HCT116 (cell line): ENCODE measurements around the gene FGD5.

Experiments used
- CBX3 ChIP-seq: IDR thresholded peaks from 2 replicates; pipeline ENCODE4 v1.6.1; 2012; ENCODE audit warnings: low read depth
- EGR1 ChIP-seq: IDR thresholded peaks from 2 replicates; pipeline ENCODE4 v1.6.1; 2012; ENCODE audit warnings: low read depth
- EZH2 ChIP-seq: fragments of 200-600 bp; sonication (generic); IDR thresholded peaks from 2 replicates; pipeline ENCODE4 v1.6.1; 2017; ENCODE audit warnings: antibody characterized with exemption, mixed run types
- EZH2phosphoT487 ChIP-seq: fragments of 200-600 bp; IDR thresholded peaks from 2 replicates; pipeline ENCODE4 v1.6.1; 2018; ENCODE audit warnings: antibody characterized with exemption, borderline replicate concordance
- FOSL1 ChIP-seq: IDR thresholded peaks from 2 replicates; pipeline ENCODE4 v1.6.1; 2012; ENCODE audit warnings: low read depth
- POLR2A ChIP-seq: IDR thresholded peaks from 2 replicates; pipeline ENCODE4 v1.7.0; 2011; ENCODE audit warnings: borderline replicate concordance; ENCODE audit not compliant: insufficient read depth, insufficient read length; ENCODE audit errors: extremely low read depth
- POLR2AphosphoS5 ChIP-seq: IDR thresholded peaks from 2 replicates; pipeline ENCODE4 v1.6.1; 2011; ENCODE audit warnings: mild to moderate bottlenecking, low read depth, low read length, moderate library complexity
- ZBTB33 ChIP-seq: IDR thresholded peaks from 2 replicates; pipeline ENCODE4 v1.6.1; 2011; ENCODE audit warnings: mild to moderate bottlenecking, low read length, moderate library complexity; ENCODE audit not compliant: insufficient replicate concordance; ENCODE audit errors: extremely low read depth
- ZNF274 ChIP-seq: fragments of 200-500 bp; sonication (Bioruptor generic); IDR thresholded peaks from 2 replicates; pipeline ENCODE4 v1.6.1; 2014; ENCODE audit warnings: mild to moderate bottlenecking, low read depth, low read length, inconsistent platforms
- TF ChIP-seq, protein P1 (sequence below), 3 experiments: fragments of 200-600 bp in 1 of 3; sonication (generic) in 1 of 3; IDR thresholded peaks in 2 of 3; conservative IDR thresholded peaks in 1 of 3; 2 replicates each; pipeline ENCODE4 v1.5.1; 2012 to 2017; ENCODE audit warnings: low read depth in 2 of 3, low read length in 2 of 3, antibody characterized with exemption in 1 of 3, borderline replicate concordance in 1 of 3, control low read depth in 1 of 3, mild to moderate bottlenecking in 1 of 3, mixed read lengths in 1 of 3, mixed run types in 1 of 3, moderate library complexity in 1 of 3; ENCODE audit not compliant: insufficient read depth in 1 of 3
- TF ChIP-seq, protein P2 (sequence below): IDR thresholded peaks from 2 replicates; pipeline ENCODE4 v1.6.1; 2012; ENCODE audit warnings: low read depth

- TF ChIP-seq, protein P1, sequence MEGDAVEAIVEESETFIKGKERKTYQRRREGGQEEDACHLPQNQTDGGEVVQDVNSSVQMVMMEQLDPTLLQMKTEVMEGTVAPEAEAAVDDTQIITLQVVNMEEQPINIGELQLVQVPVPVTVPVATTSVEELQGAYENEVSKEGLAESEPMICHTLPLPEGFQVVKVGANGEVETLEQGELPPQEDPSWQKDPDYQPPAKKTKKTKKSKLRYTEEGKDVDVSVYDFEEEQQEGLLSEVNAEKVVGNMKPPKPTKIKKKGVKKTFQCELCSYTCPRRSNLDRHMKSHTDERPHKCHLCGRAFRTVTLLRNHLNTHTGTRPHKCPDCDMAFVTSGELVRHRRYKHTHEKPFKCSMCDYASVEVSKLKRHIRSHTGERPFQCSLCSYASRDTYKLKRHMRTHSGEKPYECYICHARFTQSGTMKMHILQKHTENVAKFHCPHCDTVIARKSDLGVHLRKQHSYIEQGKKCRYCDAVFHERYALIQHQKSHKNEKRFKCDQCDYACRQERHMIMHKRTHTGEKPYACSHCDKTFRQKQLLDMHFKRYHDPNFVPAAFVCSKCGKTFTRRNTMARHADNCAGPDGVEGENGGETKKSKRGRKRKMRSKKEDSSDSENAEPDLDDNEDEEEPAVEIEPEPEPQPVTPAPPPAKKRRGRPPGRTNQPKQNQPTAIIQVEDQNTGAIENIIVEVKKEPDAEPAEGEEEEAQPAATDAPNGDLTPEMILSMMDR (IDR thresholded peaks at IDR 0.05 in 2 of 3, conservative IDR thresholded peaks at IDR 0.05 in 1 of 3; ENCODE audit: borderline replicate concordance in 1 of 3, insufficient read depth in 1 of 3, low read depth in 2 of 3, low read length in 2 of 3): no peak
- no peak for TF ChIP-seq POLR2A
- TF ChIP-seq EZH2: no peak
- no peak for TF ChIP-seq ZNF274
- no peak for TF ChIP-seq EZH2phosphoT487
- TF ChIP-seq POLR2AphosphoS5: no peak
- no peak for TF ChIP-seq FOSL1
- no peak for TF ChIP-seq EGR1
- TF ChIP-seq CBX3: no peak
- no peak for TF ChIP-seq ZBTB33
- TF ChIP-seq, protein P2, sequence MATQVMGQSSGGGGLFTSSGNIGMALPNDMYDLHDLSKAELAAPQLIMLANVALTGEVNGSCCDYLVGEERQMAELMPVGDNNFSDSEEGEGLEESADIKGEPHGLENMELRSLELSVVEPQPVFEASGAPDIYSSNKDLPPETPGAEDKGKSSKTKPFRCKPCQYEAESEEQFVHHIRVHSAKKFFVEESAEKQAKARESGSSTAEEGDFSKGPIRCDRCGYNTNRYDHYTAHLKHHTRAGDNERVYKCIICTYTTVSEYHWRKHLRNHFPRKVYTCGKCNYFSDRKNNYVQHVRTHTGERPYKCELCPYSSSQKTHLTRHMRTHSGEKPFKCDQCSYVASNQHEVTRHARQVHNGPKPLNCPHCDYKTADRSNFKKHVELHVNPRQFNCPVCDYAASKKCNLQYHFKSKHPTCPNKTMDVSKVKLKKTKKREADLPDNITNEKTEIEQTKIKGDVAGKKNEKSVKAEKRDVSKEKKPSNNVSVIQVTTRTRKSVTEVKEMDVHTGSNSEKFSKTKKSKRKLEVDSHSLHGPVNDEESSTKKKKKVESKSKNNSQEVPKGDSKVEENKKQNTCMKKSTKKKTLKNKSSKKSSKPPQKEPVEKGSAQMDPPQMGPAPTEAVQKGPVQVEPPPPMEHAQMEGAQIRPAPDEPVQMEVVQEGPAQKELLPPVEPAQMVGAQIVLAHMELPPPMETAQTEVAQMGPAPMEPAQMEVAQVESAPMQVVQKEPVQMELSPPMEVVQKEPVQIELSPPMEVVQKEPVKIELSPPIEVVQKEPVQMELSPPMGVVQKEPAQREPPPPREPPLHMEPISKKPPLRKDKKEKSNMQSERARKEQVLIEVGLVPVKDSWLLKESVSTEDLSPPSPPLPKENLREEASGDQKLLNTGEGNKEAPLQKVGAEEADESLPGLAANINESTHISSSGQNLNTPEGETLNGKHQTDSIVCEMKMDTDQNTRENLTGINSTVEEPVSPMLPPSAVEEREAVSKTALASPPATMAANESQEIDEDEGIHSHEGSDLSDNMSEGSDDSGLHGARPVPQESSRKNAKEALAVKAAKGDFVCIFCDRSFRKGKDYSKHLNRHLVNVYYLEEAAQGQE: no peak
Observed at GRCh38 chr3:14897266-14897665, 78.5 kb downstream of the FGD5 start.
